HG02943 (cell line): ENCODE results near the gene ABCC5.
"Not testable (repeated sequence)": the region's sequence is repeated elsewhere in the genome, so short reads cannot be mapped to it uniquely, and the experiment has no call there.

Experiments used
- ATAC-seq: cut with Tn5 transposase; IDR thresholded peaks from one replicate; pipeline ENCODE4 v1.9.1; 2021; ENCODE audit warnings: mild to moderate bottlenecking, low read depth, moderate library complexity; ENCODE audit not compliant: unreplicated experiment

Gene ABCC5

DNA sequence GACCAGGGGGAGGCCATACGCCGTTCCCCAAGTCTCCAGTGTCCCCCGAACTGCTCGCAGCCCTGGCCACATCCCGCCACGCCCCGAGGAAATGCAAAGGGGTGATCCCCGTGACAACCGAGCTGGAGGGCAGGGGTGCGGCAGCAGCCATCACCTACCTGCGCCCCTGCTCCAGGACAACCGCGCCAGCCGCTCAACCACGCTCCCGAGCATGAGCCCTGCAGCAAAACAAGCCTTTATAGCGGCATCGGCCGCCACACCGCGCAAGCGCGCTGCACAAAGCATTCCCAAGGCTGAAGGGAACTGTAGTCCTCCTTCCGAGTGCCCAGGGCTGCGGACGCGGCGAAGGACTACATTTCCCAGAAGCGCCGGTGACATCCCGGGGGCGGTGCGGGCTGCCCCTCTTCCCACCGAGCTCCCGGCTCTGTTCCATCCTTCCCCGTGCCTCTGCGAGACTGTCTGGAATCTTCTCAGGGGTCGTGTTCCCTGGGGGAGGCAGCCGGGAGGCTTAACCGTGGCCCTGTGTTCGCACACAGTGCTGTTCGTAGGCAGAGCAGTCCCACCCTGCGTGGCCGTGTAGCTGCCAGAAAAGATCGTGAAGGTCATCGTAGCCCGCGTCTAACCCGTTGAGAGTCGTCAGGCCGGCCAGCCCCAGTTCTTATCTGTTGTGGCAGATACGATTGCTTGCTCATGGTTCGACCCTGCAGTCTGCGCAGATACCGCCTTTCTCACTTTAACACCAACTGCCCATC is at the start of gene ABCC5:
Gene ABCC5 (minus strand): TSS at position 213 of the 752 bp plus-strand sequence. CDS start 3,492 bp downstream, outside the sequence.
- ATAC-seq, result peak; percentile 93

DNA sequence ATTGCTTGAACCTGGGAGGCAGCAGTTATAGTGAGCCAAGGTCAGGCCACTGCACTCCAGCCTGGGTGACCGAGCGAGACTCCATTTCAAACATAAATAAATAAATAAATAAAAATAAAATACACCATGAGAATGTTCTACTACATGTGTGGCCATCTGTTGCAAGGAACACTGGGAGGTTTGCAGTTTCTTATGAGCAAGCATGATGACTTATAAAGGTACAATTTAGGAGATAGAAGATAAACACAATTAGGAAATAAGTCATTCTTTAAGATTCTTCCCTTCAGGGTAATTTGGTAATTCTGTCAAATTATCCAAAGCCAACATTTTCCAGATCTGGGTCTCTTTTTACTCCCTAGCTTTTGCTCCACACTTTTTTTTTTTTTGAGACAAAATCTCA is 48.5 kb upstream of the ABCC5 start:
- no peak for ATAC-seq

DNA sequence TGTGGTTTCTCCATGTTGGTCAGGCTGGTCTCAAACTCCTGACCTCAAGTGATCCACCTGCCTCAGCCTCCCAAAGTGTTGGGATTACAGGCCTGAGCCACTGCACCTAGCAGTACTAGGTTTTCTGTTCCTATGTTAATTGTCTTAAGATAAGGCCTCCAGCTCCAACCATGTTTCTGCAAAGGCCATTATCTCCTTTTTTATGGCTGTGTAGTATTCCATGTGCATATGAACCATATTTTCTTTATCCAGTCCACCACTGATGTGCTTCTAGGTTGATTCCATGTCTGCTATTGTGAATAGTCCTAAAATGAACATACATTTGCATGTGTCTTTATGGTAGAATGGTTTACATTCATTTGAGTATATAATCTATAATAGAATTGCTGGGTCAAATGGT is 45.0 kb upstream of the ABCC5 start:
- no peak for ATAC-seq

DNA sequence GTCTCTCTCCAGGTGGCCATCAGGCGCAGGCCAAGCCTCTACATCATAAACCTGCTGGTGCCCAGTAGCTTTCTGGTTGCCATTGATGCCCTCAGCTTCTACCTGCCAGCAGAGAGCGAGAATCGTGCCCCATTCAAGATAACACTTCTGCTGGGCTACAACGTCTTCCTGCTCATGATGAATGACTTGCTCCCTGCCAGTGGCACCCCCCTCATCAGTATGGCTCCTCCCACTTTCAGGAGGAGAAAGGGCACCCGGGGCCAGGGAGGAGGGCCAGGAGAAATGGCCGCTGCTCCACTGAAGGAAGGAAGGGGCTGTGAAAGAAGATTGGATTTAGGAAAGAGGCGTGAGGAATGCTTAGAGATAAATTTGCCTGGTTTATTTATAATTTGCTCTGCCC is 41.7 kb upstream of the ABCC5 start:
- no peak for ATAC-seq

DNA sequence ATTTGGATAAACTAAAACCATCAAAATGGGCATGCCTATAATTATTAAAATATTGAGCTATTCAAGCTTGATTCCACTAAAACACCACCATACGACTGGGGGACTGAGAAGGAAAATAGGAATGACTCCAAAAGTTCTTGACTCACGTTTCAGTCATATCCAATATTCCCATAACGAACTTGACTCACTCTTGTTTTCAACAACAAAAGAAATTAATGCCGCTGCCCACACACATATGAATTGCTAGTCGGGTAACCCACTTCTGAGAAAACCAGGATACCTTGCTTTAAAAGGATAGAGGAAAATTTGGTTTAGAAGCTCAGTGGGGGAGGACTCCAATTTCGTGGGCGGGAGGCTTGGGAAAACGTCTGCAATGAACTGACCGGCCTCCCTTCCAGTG is 40.3 kb upstream of the ABCC5 start:
- ATAC-seq, result no peak

DNA sequence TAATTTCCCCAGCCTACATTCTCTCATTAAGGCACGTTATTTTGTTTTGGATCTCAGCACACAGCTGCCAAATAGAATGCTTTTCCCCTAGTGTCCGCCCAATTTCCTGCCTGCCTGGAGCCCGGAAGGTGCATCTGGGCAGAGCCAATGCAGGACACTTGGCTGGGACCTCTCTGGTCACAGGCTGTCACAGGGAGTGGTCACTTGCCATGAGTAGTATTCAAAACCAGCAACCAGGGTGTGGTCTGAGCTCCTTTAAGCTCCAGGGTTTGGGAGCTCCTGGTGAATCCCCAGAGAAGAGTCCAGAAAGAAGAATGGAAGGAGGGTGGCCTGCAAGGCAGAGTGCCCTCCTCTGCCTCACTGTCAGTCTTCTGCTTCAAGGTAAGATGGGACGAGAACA is 35.1 kb upstream of the ABCC5 start, which contains the start of gene HTR3C:
Gene HTR3C (plus strand): TSS at position 281 of the 400 bp plus-strand sequence. CDS start 34 bp downstream, at position 315.
- no peak for ATAC-seq

DNA sequence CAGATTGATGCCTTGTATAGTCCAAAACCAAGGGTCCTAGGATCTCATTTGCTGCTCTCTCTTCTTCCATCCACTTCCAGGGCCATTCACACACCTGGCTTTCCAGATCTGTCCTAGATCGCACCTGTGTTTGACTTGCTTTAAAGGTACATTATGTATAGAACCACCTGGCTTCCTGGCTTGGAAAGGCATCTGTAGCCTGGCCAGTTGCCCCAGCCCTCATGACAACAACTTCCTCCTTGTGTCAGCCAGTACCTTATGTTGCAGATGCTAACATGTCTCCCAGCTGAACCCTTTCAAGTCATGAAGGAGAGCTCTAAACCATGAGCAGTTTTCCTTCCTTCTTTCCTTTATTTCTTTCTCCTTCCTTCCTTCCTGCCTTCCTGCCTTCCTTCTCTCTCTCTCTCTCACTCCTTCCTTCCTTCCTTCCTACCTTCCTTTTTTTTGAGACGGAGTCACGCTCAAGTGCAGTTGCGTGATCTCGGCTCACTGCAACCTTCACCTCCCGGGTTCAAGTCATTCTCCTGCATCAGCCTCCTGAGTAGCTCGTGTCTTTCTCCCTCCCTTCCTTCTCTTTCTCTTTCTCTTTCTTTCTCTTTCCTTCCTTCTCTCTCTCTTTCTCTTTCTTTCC is 32.6 kb upstream of the ABCC5 start:
- ATAC-seq, result no peak

DNA sequence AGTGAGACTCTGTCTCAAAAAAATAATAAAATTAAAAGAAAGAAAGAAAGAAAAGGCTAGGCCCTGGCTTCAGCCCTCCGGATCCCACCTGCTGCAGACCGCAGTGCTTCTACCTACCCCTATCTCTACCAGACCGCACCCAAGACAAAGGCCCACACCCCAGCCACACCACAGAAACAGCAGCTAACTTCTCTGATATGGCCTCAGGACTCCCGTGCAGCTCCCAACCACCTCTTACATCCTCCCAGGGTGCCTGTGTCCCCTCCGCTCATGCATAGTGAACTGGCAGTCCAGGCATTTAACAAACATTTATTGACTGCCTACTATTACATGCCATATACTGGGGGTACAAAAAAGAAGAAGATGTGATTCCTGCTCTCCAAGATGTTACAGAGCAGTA is 28.3 kb upstream of the ABCC5 start:
- no peak for ATAC-seq

DNA sequence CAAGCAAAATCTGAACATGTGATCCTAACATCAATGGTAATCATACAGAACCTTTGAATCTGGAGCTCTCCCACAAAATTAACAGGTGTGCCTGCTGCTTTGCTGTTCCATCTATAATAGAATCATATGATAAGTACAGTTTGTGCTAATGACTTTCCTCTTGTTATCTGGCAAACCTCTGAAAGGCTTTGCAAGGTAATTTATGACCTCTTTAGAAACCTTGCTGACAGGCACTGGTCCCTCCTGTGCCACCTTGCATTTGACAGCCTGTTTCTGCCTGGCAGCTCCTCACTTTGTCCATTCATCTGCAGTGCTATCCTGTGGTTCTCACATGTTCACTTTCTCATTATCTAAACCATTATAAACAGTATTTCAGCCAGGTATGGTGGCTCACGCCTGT is 24.9 kb upstream of the ABCC5 start:
- ATAC-seq, result no peak

DNA sequence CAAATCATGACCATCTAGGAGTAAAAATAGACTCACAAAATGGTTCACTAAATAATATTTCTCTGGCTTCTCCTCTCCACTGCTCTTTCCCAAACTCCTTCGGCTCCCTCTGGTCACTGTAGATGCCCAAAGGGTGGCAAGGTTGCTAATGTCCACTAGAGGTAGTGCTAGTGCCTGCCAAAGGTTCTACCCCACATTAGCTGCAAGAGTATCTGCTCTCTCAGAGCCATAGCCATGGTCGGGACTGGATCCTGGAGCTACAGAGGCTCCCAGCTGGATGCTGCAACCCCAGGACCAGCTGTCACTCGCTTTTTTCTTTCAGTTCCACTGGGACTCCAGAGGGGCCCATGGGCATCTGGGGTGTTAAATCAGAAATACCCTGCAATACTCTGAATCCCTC is 22.3 kb upstream of the ABCC5 start:
- no peak for ATAC-seq

DNA sequence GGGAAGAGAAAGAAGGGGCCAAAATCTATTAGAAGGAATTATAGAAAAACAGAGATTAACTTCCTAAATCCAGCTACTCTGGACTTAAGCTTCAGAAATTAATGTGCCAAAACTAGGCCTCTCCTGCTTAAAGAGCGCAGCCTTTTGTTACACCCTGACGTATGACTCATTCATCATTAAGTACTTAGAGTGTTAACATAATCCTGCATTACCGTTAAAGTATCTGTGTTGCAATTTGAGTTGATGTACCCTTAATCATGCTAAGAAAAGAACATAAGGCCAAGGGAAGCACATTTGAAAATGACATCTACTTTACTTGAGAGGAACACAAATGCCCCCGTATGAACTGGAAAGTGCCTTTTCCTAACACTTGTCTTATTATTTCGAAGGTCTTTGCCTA is 21.7 kb upstream of the ABCC5 start:
- ATAC-seq, result no peak

DNA sequence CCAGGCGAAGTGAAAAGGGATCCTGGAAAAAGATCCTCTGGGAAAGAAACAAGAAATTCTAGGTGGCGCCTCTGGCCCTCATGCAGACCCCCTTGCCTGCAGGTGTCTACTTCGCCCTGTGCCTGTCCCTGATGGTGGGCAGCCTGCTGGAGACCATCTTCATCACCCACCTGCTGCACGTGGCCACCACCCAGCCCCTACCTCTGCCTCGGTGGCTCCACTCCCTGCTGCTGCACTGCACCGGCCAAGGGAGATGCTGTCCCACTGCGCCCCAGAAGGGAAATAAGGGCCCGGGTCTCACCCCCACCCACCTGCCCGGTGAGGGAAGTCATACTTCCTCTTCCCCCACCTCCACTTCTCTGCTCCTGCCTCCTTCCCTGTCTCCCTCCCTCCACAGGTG is 20.6 kb upstream of the ABCC5 start:
- not testable (repeated sequence) for ATAC-seq

DNA sequence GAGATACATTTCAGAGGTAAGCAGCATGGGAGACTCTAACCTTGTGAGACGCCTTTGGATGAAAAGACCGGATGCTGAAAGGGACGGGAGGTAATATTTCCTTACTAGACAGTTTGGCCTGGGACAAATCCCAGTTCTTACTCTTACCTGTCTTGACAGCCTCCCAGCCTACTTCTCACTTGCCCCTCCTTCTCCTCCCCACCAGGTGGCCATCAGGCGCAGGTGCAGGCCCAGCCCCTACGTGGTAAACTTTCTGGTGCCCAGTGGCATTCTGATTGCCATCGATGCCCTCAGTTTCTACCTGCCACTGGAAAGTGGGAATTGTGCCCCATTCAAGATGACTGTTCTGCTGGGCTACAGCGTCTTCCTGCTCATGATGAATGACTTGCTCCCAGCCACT is 20.1 kb upstream of the ABCC5 start:
- ATAC-seq, result no peak

DNA sequence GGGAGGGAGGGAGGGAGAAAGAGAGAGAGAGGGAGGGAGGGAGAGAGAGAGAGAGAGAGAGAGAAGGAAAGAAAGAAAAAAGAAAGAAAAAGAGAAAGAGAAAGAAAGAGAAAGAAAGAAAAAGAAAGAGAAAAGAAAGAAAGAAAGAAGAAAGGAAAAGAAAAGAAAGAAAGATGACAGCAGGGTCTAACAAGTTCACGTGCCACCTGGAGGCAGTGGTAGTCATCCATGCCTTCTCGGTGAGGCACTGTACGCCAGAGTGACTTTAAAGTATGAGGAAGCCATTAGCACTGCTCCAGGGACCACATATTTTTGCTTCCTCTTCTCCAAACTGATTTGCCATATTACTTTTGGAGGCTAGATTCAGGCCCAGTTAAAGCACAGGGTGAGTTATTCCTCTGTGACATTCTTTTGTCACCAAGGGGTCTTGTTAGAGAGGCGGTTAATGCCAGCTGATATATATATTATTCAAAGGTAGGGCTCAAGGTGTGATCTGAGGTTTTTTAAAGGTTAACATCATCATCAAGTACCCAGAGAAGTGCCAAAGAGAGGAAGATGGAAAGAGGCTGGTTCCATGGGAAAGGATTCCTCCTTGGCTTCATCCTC is 13.6 kb upstream of the ABCC5 start, which contains the start of gene HTR3D:
Gene HTR3D (plus strand): TSS at position 556 of the 606 bp plus-strand sequence. CDS start 0 bp downstream, at position 556.
- no peak for ATAC-seq

DNA sequence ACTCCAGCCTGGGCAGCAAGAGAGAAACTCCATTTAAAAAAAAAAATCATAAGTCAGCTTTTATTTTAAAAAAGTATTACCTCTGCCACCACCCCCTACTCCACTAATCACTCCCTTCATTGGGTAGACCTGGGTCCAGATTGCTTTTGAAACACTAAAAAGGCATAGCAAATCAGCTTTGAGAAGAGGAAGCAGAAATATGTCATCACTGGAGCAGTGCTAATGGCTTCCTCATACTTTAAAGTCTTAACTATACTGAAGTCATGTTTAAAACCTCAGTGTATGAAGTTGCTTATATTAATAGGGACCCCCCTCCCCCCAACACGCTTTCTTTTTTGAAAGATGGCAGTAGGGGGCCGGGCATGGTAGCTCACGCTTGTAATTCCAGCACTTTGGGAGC is 12.9 kb upstream of the ABCC5 start:
- ATAC-seq, result no peak

DNA sequence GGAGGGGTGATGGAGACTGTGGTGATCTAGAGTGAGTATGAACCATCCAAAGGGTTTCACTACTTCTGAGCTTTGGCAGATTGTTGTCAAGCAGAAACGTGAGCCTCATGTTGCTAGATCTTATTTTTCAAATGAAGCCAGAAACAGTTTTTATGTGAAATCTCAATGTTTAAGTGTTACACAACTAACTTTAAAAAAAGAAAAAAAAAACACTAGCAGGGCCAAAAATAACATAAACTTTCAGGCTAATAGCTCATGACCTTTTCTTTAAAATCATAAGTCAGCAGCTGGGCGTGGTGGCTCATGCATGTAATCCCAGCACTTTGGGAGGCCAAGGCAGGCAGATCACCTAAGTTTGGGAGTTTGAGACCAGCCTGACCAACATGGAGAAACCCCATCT is 11.8 kb upstream of the ABCC5 start:
- ATAC-seq, result no peak

DNA sequence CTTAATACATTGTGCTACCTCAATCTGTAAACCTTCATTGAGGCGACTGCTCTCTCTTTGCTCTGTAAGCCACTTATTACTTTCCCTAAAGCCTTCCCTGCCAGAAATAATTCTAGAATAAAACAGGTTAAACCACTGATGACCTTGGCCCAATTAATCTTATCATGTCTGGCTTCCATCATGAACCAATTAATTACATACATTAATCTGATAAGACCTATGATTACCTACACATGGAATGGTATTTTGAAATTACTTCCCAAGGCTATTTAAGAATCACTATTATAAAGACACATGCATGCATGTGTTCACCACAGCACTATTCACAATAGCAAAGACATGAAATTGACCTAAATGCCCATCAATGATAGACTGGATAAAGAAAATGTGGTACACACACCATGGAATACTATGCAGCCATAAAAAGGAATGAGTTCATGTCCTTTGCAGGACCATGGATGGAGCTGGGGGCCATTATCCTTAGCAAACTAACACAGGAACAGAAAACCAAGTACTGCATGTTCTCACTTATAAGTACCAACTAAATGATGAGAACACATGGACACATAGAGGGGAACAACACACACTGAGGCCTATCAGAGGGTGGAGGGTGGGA is 10.7 kb upstream of the ABCC5 start:
- ATAC-seq, result not testable (repeated sequence)

DNA sequence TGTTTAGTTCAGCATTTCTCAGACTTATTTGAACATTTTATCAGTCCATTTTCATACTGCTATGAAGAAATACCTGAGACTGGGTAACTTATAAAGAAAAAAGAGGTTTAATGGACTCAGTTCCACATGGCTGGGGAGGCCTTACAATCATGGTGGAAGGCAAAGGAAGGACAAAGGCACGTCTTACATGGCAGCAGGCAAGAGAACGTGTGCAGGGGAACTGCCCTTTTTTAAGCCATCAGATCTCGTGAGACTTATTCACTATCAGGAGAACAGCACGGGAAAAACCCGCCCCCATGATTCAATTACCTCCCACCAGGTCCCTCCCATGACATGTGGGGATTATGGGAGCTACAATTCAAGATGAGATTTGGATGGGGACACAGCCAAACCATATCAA is 7.6 kb upstream of the ABCC5 start:
- ATAC-seq, result not testable (repeated sequence)

DNA sequence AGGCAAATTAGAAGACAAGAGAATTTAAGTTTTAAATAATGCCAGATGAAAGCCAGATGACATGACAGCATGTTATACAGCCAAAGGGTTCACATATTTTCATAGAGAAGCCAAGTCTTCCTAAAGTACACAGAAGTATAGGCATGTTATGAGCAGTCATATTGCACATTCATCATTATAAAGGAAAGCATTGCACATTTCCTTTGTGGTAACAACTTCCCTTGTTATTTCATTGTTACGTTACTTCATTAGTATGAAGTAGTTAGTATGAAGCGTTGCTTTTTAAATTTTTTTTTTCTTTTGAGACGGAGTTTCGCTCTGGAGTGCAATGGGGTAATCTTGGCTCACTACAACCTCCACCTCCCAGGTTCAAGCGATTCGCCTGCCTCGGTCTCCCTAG is 4.6 kb upstream of the ABCC5 start:
- no peak for ATAC-seq

DNA sequence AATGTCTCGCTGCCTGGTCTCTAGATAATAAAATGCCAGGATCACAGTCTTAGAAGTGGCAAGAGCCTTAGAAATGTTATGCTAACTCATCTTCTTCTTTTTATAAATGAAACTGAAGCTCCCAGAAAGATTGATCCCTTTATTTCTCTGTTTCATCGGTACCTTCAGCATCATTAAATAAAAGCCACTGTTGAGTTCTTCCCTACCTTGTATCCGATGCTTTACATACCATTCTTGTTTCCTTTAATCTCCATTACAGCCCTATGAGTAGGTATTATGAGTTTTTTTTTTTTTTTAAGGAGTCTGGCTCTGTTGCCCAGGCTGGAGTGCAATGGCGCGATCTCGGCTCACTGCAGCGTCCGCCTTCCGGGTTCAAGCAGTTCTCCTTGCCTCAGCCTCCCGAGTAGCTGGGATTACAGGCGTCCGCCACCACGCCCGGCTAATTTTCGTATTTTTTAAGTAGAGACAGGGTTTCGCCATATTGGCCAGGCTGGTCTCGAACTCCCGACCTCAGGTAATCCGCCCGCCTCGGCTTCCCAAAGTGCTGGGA is 815 bp upstream of the ABCC5 start:
- ATAC-seq, result no peak
